Measurements from ENCODE around the gene NRG2. TPM values are rescaled to one million over a fixed set of nuclear protein-coding genes. Genes with fewer than 3 reads are reported as not detected.

NRG2 gene
- total RNA-seq, 1 donor from 2014 or later, result 1.9 TPM

GRCh38 chr5:139872851-139873794 lies 170.0 kb downstream of the NRG2 start:
- DNase-seq (no peak), ATAC-seq (no peak)
- intact Hi-C loops (cut with micrococcal nuclease), result no loop called here

GRCh38 chr5:139872052-139872766 lies 170.9 kb downstream of the NRG2 start:
- intact Hi-C loops (cut with micrococcal nuclease), result no loop called here
- DNase-seq (no peak), ATAC-seq (no peak)

- no peak for ATAC-seq
- no peak for DNase-seq
- intact Hi-C loops (cut with micrococcal nuclease), result no loop called here
Measured at GRCh38 chr5:139871614-139872013, 171.5 kb downstream of the NRG2 start.

- DNase-seq, result no peak
- intact Hi-C loops (cut with micrococcal nuclease), result no loop called here
- no peak for ATAC-seq
Measured at GRCh38 chr5:139870677-139871076, 172.4 kb downstream of the NRG2 start.

GRCh38 chr5:139869042-139869790 lies 173.9 kb downstream of the NRG2 start:
- DNase-seq (no peak), ATAC-seq (no peak)
- intact Hi-C loops (cut with micrococcal nuclease), result loop anchor here (10.0 kb wide), 2 partner anchors 84 to 96 kb away; no protein-coding TSS in a partner anchor

GRCh38 chr5:139867581-139867980 lies 175.5 kb downstream of the NRG2 start:
- intact Hi-C loops (cut with micrococcal nuclease), result loop anchor here (10.0 kb wide), 2 partner anchors 83 to 97 kb away; no protein-coding TSS in a partner anchor
- ATAC-seq (no peak), DNase-seq (no peak)

GRCh38 chr5:139867109-139867508 lies 176.0 kb downstream of the NRG2 start:
- intact Hi-C loops (cut with micrococcal nuclease), result loop anchor here (10.0 kb wide), 2 partner anchors 82 to 98 kb away; no protein-coding TSS in a partner anchor
- peak; percentile 2 for DNase-seq

GRCh38 chr5:139864716-139865483 lies 178.2 kb downstream of the NRG2 start:
- intact Hi-C loops (cut with micrococcal nuclease), result loop anchor here (10.0 kb wide), 2 partner anchors 80 to 100 kb away; no protein-coding TSS in a partner anchor
- no peak for ATAC-seq
- peak; percentile 19 for DNase-seq

More at GRCh38 chr5:139867109-139867508, 176.0 kb downstream of the NRG2 start:
- no peak for ATAC-seq

GRCh38 chr5:139863855-139864558 lies 179.1 kb downstream of the NRG2 start:
- intact Hi-C loops (cut with micrococcal nuclease), result loop anchor here (10.0 kb wide), 2 partner anchors 79 to 101 kb away; no protein-coding TSS in a partner anchor
- DNase-seq (peak; percentile 74), ATAC-seq (peak; percentile 84)

- ATAC-seq (peak; percentile 94), DNase-seq (peak; percentile 88)
- intact Hi-C loops (cut with micrococcal nuclease), result loop anchor here (10.0 kb wide), 2 partner anchors 79 to 101 kb away; no protein-coding TSS in a partner anchor
Measured at GRCh38 chr5:139863361-139863760, 179.7 kb downstream of the NRG2 start.

GRCh38 chr5:139862803-139863202 lies 180.3 kb downstream of the NRG2 start:
- DNase-seq (no peak), ATAC-seq (no peak)
- intact Hi-C loops (cut with micrococcal nuclease), result loop anchor here (10.0 kb wide), 2 partner anchors 78 to 102 kb away; no protein-coding TSS in a partner anchor

- DNase-seq, result no peak
- intact Hi-C loops (cut with micrococcal nuclease), result loop anchor here (10.0 kb wide), 2 partner anchors 78 to 102 kb away; no protein-coding TSS in a partner anchor
- no peak for ATAC-seq
Measured at GRCh38 chr5:139862313-139862712, 180.8 kb downstream of the NRG2 start.

- intact Hi-C loops (cut with micrococcal nuclease), result loop anchor here (10.0 kb wide), 2 partner anchors 77 to 103 kb away; no protein-coding TSS in a partner anchor
- no peak for DNase-seq
- ATAC-seq, result no peak
Measured at GRCh38 chr5:139861889-139862207, 181.3 kb downstream of the NRG2 start.

- DNase-seq, result no peak
- no peak for ATAC-seq
- intact Hi-C loops (cut with micrococcal nuclease), result loop anchor here (10.0 kb wide), 2 partner anchors 76 to 104 kb away; no protein-coding TSS in a partner anchor
Measured at GRCh38 chr5:139861021-139861888, 181.8 kb downstream of the NRG2 start.

GRCh38 chr5:139859013-139859412 lies 184.1 kb downstream of the NRG2 start:
- no peak for ATAC-seq

GRCh38 chr5:139856714-139857113 lies 186.4 kb downstream of the NRG2 start:
- intact Hi-C loops (cut with micrococcal nuclease), result no loop called here
- ATAC-seq, result no peak

More at GRCh38 chr5:139859013-139859412, 184.1 kb downstream of the NRG2 start:
- intact Hi-C loops (cut with micrococcal nuclease), result no loop called here
- DNase-seq, result peak; percentile 7

More at GRCh38 chr5:139856714-139857113, 186.4 kb downstream of the NRG2 start:
- peak; percentile 7 for DNase-seq
